Gastroesophageal sphincter (tissue), 3 donors: ENCODE data around the gene BTBD16.

Source experiments
- POLR2A ChIP-seq, 2 donors: fragments of 450-650 bp; IDR thresholded peaks; one replicate each; pipeline ENCODE4 v1.6.1; 2017; ENCODE audit warnings: antibody characterized with exemption in 2 of 2, mild to moderate bottlenecking in 2 of 2, moderate library complexity in 1 of 2
- TF ChIP-seq, protein P1 (sequence below), 4 experiments: fragments of 200-600 bp in 2 of 4; fragments of 450-650 bp in 2 of 4; sonication (generic) in 1 of 4; IDR thresholded peaks; one replicate each; pipeline ENCODE4 v1.5.1; 2017 to 2019; ENCODE audit warnings: antibody characterized with exemption in 4 of 4, mild to moderate bottlenecking in 2 of 4, moderate library complexity in 2 of 4

DNA sequence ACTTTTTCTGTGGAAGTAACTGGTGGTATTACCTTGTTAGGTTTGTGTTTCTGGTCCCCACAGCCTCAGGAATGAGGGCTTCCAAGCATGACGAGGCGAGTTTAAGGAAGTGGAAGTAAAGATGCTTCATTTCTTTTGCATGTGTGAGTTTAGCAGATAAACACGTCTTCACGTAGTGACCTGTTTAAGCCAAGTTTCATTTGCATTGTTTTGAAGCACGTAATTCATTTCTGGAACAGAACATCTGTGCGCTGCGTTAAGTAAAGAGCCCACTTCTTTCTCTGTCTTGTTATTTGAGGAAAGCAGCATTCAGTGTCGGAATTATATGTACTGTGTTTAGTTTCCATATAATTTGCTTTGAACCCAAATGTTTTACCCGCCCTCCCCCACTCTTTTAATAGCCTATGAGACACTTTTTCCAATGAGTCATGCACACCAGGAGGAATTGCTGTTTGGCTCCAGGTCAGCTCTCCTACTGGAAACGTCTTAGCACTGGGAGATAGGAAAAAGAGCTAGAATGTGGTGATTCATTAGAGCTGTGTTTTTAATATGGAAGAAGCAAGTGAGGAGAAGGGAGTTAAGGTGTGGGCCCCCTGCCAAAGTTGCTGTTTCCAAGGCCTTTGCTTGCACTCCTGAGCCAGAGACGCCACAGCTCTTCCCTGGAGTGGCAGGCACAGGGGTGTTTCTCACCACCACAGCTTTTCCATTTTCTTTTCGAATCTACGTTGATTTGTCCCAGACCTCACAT lies 36.7 kb downstream of the BTBD16 start:
- TF ChIP-seq, protein P1, sequence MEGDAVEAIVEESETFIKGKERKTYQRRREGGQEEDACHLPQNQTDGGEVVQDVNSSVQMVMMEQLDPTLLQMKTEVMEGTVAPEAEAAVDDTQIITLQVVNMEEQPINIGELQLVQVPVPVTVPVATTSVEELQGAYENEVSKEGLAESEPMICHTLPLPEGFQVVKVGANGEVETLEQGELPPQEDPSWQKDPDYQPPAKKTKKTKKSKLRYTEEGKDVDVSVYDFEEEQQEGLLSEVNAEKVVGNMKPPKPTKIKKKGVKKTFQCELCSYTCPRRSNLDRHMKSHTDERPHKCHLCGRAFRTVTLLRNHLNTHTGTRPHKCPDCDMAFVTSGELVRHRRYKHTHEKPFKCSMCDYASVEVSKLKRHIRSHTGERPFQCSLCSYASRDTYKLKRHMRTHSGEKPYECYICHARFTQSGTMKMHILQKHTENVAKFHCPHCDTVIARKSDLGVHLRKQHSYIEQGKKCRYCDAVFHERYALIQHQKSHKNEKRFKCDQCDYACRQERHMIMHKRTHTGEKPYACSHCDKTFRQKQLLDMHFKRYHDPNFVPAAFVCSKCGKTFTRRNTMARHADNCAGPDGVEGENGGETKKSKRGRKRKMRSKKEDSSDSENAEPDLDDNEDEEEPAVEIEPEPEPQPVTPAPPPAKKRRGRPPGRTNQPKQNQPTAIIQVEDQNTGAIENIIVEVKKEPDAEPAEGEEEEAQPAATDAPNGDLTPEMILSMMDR (IDR thresholded peaks at IDR 0.05) = peak in 1 of 4 experiments; percentile 6
- no peak for TF ChIP-seq POLR2A (IDR thresholded peaks at IDR 0.05)
